AG10803 (cell line): Measurements from ENCODE around the gene LEMD2.

ENCODE experiments used
- DNase-seq: peaks from one replicate; pipeline ENCODE4 v3.0.0; 2010; ENCODE audit warnings: low read depth
- H3K4me3 ChIP-seq: 2 replicates; pipeline ENCODE4 v1.5.1; 2011; ENCODE audit warnings: mild to moderate bottlenecking, low read length, control low read depth
- TF ChIP-seq, protein P1 (sequence below): conservative IDR thresholded peaks from 2 replicates; pipeline ENCODE4 v1.5.1; 2011; ENCODE audit warnings: mild to moderate bottlenecking, low read length, control low read depth, inconsistent platforms

LEMD2 gene

GRCh38 chr6:33772082-33772830 lies 16.7 kb downstream of the LEMD2 start:
- TF ChIP-seq, protein P1, sequence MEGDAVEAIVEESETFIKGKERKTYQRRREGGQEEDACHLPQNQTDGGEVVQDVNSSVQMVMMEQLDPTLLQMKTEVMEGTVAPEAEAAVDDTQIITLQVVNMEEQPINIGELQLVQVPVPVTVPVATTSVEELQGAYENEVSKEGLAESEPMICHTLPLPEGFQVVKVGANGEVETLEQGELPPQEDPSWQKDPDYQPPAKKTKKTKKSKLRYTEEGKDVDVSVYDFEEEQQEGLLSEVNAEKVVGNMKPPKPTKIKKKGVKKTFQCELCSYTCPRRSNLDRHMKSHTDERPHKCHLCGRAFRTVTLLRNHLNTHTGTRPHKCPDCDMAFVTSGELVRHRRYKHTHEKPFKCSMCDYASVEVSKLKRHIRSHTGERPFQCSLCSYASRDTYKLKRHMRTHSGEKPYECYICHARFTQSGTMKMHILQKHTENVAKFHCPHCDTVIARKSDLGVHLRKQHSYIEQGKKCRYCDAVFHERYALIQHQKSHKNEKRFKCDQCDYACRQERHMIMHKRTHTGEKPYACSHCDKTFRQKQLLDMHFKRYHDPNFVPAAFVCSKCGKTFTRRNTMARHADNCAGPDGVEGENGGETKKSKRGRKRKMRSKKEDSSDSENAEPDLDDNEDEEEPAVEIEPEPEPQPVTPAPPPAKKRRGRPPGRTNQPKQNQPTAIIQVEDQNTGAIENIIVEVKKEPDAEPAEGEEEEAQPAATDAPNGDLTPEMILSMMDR = no peak
- H3K4me3 ChIP-seq = no peak overlapping the region
- no peak for DNase-seq

GRCh38 chr6:33771146-33772081 lies 17.5 kb downstream of the LEMD2 start:
- peak; percentile 100 for DNase-seq

GRCh38 chr6:33770833-33771145 lies 18.1 kb downstream of the LEMD2 start:
- TF ChIP-seq, protein P1 = no peak
- no peak overlapping the region; the same call in 1 of the 2 replicates for H3K4me3 ChIP-seq
- DNase-seq = no peak

More at GRCh38 chr6:33771146-33772081, 17.5 kb downstream of the LEMD2 start:
- peak overlapping the region; percentile 24; the same call in 1 of the 2 replicates for H3K4me3 ChIP-seq
- TF ChIP-seq, protein P1 = peak; percentile 53

- no peak overlapping the region for H3K4me3 ChIP-seq
- TF ChIP-seq, protein P1 = no peak
- DNase-seq = no peak
Observed at GRCh38 chr6:33770124-33770832, 18.7 kb downstream of the LEMD2 start.

DNA sequence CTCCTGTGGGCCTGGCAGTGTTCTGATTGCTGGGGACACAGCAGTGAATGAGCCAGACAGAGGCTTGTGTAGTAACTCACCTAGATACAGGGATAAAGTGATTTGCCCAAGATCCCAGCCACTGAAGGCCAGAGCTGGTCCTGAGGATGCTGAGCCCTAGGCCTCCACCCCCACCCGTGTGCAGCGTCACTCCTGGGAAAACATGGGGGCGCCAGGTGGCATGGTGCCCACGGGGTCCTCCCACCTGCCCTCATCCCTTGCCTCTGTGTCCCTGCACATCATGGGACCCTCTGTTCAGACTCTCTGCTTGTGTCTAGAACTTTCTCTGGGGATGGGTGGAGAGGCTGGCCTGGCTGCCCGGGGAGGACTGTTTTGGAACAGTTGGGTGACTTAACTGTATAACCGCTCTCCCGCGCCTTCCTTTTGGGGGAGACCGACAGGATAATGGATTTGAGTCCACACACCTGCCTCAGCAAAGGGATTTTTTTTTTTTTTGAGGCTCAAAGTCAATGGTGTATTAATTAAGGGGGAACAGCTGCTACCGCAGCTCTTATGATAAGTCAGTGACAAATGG lies 19.6 kb downstream of the LEMD2 start:
- H3K4me3 ChIP-seq = no peak overlapping the region
- TF ChIP-seq, protein P1 = no peak
- no peak for DNase-seq

DNA sequence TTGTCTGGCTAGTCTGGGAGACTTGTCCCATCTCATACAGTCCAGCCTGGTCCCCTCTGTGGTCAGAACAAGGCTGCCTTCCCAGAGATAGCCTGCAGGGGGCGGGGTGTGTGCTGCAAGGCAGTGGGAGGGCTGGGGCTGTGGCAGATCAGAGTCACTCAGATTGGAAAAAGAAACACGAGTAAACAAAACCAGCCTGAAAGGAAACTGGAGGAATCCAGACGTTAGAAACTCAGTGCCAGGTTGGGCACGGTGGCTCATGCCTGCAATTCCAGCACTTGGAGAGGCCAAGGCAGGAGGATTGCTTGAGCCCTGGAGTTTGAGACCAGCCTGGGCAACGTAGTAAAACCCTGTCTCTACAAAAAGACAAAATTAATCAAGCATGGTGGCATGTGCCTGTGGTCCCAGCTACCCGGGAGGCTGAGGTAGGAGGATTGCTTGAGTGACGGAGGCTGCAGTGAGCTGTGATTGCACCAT lies 20.2 kb downstream of the LEMD2 start:
- DNase-seq = peak; percentile 85
- H3K4me3 ChIP-seq = no peak overlapping the region
- TF ChIP-seq, protein P1 = peak; percentile 85
